NCI-H1417 treated with DMSO at 0.1 percent for 48 hours (cell line): ENCODE results near the gene ARID4B.
"Not testable (repeated sequence)": the region's sequence is repeated elsewhere in the genome, so short reads cannot be mapped to it uniquely, and the experiment has no call there.

Source experiments
- DNase-seq: peaks from one replicate; lab custom pipeline; 2025; lab: John Stamatoyannopoulos, UW

The ARID4B gene

GRCh38 chr1:235159930-235160329, 168.0 kb downstream of the ARID4B start:
- DNase-seq = not testable (repeated sequence)

- not testable (repeated sequence) for DNase-seq
These were observed 168.7 kb downstream of the ARID4B start for GRCh38 chr1:235159284-235159683.

GRCh38 chr1:235158680-235159079, 169.3 kb downstream of the ARID4B start:
- DNase-seq = no peak

GRCh38 chr1:235157150-235157549, 170.8 kb downstream of the ARID4B start:
- DNase-seq = no peak

- DNase-seq = no peak
These were observed 171.2 kb downstream of the ARID4B start for GRCh38 chr1:235156740-235157139.

GRCh38 chr1:235156265-235156664, 171.7 kb downstream of the ARID4B start:
- no peak for DNase-seq

GRCh38 chr1:235152235-235152634, 175.7 kb downstream of the ARID4B start:
- no peak for DNase-seq

- no peak for DNase-seq
These were observed 176.9 kb downstream of the ARID4B start for GRCh38 chr1:235151033-235151432.

- DNase-seq = no peak
These were observed 178.2 kb downstream of the ARID4B start for GRCh38 chr1:235149824-235150223.

GRCh38 chr1:235147269-235147668, 180.7 kb downstream of the ARID4B start:
- no peak for DNase-seq

- no peak for DNase-seq
These were observed 182.3 kb downstream of the ARID4B start for GRCh38 chr1:235145639-235146038.

- no peak for DNase-seq
These were observed 185.0 kb downstream of the ARID4B start for GRCh38 chr1:235142991-235143390.

- no peak for DNase-seq
These were observed 188.7 kb downstream of the ARID4B start for GRCh38 chr1:235139315-235139714.

GRCh38 chr1:235138821-235139220, 189.2 kb downstream of the ARID4B start:
- DNase-seq = no peak

- DNase-seq = no peak
These were observed 191.9 kb downstream of the ARID4B start for GRCh38 chr1:235136111-235136510.

GRCh38 chr1:235134171-235134570, 193.8 kb downstream of the ARID4B start:
- DNase-seq = no peak

- no peak for DNase-seq
These were observed 194.9 kb downstream of the ARID4B start for GRCh38 chr1:235133086-235133485.

GRCh38 chr1:235131961-235132360, 196.0 kb downstream of the ARID4B start:
- no peak for DNase-seq

- no peak for DNase-seq
These were observed 197.2 kb downstream of the ARID4B start for GRCh38 chr1:235130766-235131270.

- no peak for DNase-seq
These were observed 198.0 kb downstream of the ARID4B start for GRCh38 chr1:235129774-235130570.

GRCh38 chr1:235128456-235129328, 199.3 kb downstream of the ARID4B start, which contains the start of gene TOMM20:
Gene TOMM20, minus strand, starts transcription at chr1:235128837. Its CDS starts 122 bp downstream, at chr1:235128715.
- DNase-seq = peak; percentile 94

GRCh38 chr1:235127732-235128455, 200.1 kb downstream of the ARID4B start:
- no peak for DNase-seq
